Heart left ventricle (tissue), 13 donors: Measurements from ENCODE around the gene CAV1.

Source experiments
- POLR2A ChIP-seq, 2 donors: fragments of 450-650 bp; IDR thresholded peaks; one replicate each; pipeline ENCODE4 v1.6.1; 2017; ENCODE audit warnings: antibody characterized with exemption in 2 of 2, mild to moderate bottlenecking in 2 of 2, moderate library complexity in 2 of 2
- TF ChIP-seq, protein P1 (sequence below), 12 donors: fragments of 200-600 bp; sonication (generic) in 4 of 12; IDR thresholded peaks; one replicate each; pipeline versions ENCODE4 v1.5.0 to v1.8.0; 2018 to 2022; ENCODE audit warnings: antibody characterized with exemption in 12 of 12, mild to moderate bottlenecking in 5 of 12
- donor health status: ischemic (EF 13 %, LVEDD 7.1; RV severe dilation, severe dysfunction).
- donor health status: DM: no; HTN: yes; CAD: no.
- donor health status: DM: no; HTN: no; CAD: no.
- donor health status: ischemic (EF 25% LVEDD 6.9; RV normal size, moderate dysfunction).
- donor health status: ischemic (EF 25% LVEDD 5.7; RV mildly dilated, moderate dysfunction).
- donor health status: ischemic (EF 35%, LVEDD 5.7; RV mildly dilated, moderate dysfunction).
- donor health status: nonischemic (EF 11% LVEDD 7.7; RV severe dilation, severe dysfunction).
- donor health status: DM: yes; HTN: yes; CAD: no.
- donor health status: PGD.
- donor health status: ischemic (EF 29% LVEDD 5.4; RV normal size, mild dysfunction).
- donor health status: nonischemic (EF 23%, LVEDD 6.1; RV moderate dilation, normal function).

DNA sequence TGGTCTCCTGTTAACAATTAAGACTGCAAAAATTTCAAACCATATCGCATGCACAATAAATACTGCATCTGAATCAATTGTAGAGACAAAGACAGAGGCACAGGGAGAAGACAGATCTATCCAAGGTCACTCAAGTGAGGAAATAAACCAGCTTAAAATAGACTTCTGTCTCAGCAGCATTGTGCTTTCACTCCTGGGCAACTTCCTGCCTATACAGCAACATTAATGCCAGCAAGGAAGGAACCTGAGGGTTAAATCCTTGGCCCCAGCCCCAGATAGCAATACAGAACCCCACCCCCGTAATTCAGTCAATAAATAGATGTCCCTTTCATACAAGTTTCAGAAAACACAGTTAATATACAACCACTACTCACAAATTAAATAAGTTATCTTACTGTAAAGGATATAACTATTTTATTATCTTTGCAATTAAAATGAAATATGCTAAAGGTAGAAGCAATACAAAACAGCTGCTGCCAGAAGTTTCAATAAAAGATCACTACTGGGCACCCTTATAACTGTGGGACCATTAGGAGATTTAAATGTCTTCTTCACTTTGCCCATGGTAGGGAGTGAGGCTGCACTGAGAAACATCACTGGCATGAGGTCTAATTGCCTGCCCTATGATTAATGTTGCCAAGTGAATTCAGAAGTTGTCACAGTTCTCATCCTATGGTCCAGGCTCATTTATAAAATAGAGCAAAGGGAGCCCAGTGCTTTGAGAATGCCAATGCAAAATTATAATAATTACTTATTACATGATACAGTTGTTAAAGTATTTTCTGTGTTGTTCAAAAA lies 49.4 kb downstream of the CAV1 start:
- TF ChIP-seq, protein P1, sequence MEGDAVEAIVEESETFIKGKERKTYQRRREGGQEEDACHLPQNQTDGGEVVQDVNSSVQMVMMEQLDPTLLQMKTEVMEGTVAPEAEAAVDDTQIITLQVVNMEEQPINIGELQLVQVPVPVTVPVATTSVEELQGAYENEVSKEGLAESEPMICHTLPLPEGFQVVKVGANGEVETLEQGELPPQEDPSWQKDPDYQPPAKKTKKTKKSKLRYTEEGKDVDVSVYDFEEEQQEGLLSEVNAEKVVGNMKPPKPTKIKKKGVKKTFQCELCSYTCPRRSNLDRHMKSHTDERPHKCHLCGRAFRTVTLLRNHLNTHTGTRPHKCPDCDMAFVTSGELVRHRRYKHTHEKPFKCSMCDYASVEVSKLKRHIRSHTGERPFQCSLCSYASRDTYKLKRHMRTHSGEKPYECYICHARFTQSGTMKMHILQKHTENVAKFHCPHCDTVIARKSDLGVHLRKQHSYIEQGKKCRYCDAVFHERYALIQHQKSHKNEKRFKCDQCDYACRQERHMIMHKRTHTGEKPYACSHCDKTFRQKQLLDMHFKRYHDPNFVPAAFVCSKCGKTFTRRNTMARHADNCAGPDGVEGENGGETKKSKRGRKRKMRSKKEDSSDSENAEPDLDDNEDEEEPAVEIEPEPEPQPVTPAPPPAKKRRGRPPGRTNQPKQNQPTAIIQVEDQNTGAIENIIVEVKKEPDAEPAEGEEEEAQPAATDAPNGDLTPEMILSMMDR (IDR thresholded peaks at IDR 0.05): no peak
- no peak for TF ChIP-seq POLR2A (IDR thresholded peaks at IDR 0.05)
